Smooth muscle cell (in vitro differentiated cells): ENCODE results near the gene ADNP2. TPM values are rescaled to one million over a fixed set of nuclear protein-coding genes. Genes with fewer than 3 reads are reported as not detected.
"Not testable (repeated sequence)": the region's sequence is repeated elsewhere in the genome, so short reads cannot be mapped to it uniquely, and the experiment has no call there.

Experiments
- DNase-seq: peaks from one replicate; lab custom pipeline; 2025; ENCODE audit not compliant: unreplicated experiment; lab: John Stamatoyannopoulos, UW
- H2AFZ ChIP-seq: fragments of 200-600 bp; sonication (generic); 2 replicates; pipeline ENCODE4 v1.6.0; 2016; ENCODE audit warnings: antibody characterized with exemption, low read depth, mild to moderate bottlenecking
- H3F3A ChIP-seq: fragments of 200-600 bp; sonication (generic); 2 replicates; pipeline ENCODE4 v1.6.0; 2017; ENCODE audit warnings: antibody characterized with exemption, low read depth
- H3K27ac ChIP-seq: fragments of 200-600 bp; sonication (generic); 2 replicates; pipeline ENCODE4 v1.5.1; 2016; ENCODE audit warnings: low read depth, mild to moderate bottlenecking
- H3K27me3 ChIP-seq: fragments of 200-600 bp; sonication (generic); 2 replicates; pipeline ENCODE4 v1.6.1; 2016; ENCODE audit warnings: low read depth, mild to moderate bottlenecking
- H3K36me3 ChIP-seq: fragments of 200-600 bp; sonication (generic); 2 replicates; pipeline ENCODE4 v1.5.1; 2016; ENCODE audit warnings: low read depth
- H3K4me1 ChIP-seq: fragments of 200-600 bp; sonication (generic); 2 replicates; pipeline ENCODE4 v1.5.1; 2016; ENCODE audit warnings: low read depth
- H3K4me2 ChIP-seq: fragments of 200-600 bp; sonication (generic); 2 replicates; pipeline ENCODE4 v1.6.0; 2016; ENCODE audit warnings: mild to moderate bottlenecking
- H3K4me3 ChIP-seq: fragments of 200-600 bp; sonication (generic); 2 replicates; pipeline ENCODE4 v1.5.1; 2016; ENCODE audit warnings: mild to moderate bottlenecking
- H3K79me2 ChIP-seq: fragments of 200-600 bp; sonication (generic); 2 replicates; pipeline ENCODE4 v1.6.0; 2016; ENCODE audit warnings: low read depth, mild to moderate bottlenecking
- H3K9ac ChIP-seq: fragments of 200-600 bp; sonication (generic); 2 replicates; pipeline ENCODE4 v1.6.0; 2016; ENCODE audit warnings: low read depth
- H3K9me3 ChIP-seq: fragments of 200-600 bp; sonication (generic); replicated peaks from 2 replicates; pipeline ENCODE4 v1.5.1; 2016; ENCODE audit warnings: low read depth
- H4K20me1 ChIP-seq: fragments of 200-600 bp; sonication (generic); 2 replicates; pipeline ENCODE4 v1.6.0; 2016; ENCODE audit warnings: low read depth
- CTCF ChIP-seq: fragments of 200-600 bp; sonication (generic); IDR thresholded peaks from 2 replicates; pipeline ENCODE4 v1.5.1; 2017; ENCODE audit warnings: borderline replicate concordance, mild to moderate bottlenecking, antibody characterized with exemption; ENCODE audit not compliant: insufficient read depth, poor library complexity, severe bottlenecking
- WGBS: methylation state at CpG from one replicate; pipeline ENCODE4 v1.1.7; 2016; ENCODE audit warnings: low lambda C conversion rate; 5-methylcytosine and 5-hydroxymethylcytosine counted together
- polyA plus RNA-seq: library from polyadenylated mRNA; unstranded; fragments of >200 nt; fragmentation: Nextera tagmentation; extraction: Ambion mirVana; gene quantifications from 2 replicates; pipeline ENCODE4 v1.2.1, GENCODE V29; 2016
- total RNA-seq: library from RNA; depleted of rRNA; stranded (reverse); fragments of >200 nt; gene quantifications from 2 replicates; pipeline ENCODE4 v1.2.3, GENCODE V29; 2014

ADNP2 gene
- total and polyA plus RNA-seq, 2 experiments from 2014 or later, result 9.1 to 28.3 TPM

DNA sequence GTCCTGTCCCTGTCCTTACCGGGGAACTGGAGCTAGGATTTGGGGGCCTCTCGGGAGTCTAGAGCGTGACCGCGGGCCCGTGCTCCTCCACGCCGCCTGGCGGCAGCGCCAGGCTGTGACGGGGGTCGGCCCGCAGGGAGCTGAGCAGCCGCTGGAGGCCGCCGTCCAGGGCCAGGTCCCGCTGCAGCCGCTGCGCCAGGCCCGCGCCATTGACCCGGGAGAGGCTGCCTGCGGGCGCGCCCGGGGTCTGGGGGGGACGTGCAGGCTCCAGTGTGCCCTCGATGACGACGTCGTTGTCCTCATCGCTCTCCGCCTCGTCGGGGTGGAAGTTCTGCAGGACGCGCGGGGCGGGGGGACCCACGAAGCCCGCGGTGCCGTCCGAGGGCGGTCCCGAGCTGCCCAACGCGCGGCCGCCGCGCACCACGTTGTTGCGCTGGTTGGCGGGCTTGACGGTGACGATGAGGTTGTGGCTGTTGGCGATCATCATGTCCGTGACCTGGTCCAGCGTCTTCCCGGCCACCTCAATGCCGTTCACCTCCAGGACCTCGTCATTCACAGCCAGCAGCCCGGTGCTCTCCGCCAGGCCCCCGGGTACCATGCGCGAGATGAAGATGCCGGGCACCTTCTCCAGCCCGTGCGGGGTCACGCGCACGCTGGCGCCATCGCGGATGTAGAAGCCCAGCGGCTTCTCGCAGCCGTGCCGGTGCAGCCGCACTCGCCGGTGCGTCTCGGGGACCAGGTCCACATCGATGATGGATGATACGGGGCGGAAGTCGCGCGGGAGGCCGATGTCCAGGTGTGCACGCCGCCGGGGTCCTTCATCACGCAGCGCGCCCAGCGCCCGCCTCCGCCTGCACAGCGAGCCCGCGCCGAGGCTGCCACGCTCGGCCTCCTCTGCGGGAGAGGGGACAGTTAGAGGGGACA is 50.9 kb downstream of the ADNP2 start:
- no peaks in the 10 kb centered on the region for H3K4me1 ChIP-seq
- no peak overlapping the region for H3K27ac ChIP-seq
- H3K27me3 ChIP-seq, result no peaks in the 10 kb centered on the region
- no peaks in the 10 kb centered on the region for H3K9me3 ChIP-seq
- no peaks in the 10 kb centered on the region for H3F3A ChIP-seq
- H3K36me3 ChIP-seq, result no peaks in the 10 kb centered on the region
- no peak overlapping the region for H3K4me2 ChIP-seq
- H4K20me1 ChIP-seq, result peaks cover 25% of the 10 kb centered on the region
- H3K9ac ChIP-seq, result no peak overlapping the region
- no peak for TF ChIP-seq CTCF
- 99% methylated on average over 87 of the region's 109 CpGs for WGBS
- DNase-seq, result no peak
- H3K79me2 ChIP-seq, result no peaks in the 10 kb centered on the region
- no peak overlapping the region for H3K4me3 ChIP-seq
- H2AFZ ChIP-seq, result no peak overlapping the region

GRCh38 chr18:80161781-80162417 is 52.8 kb downstream of the ADNP2 start:
- Histone ChIP-seq H3K27me3 (no peaks in the 10 kb centered on the region), H3K36me3 (no peaks in the 10 kb centered on the region), H3K4me3 (no peak overlapping the region), H3K27ac (no peak overlapping the region), H4K20me1 (peaks cover 21% of the 10 kb centered on the region), H2AFZ (no peak overlapping the region), H3K79me2 (no peaks in the 10 kb centered on the region), H3K4me1 (no peaks in the 10 kb centered on the region), H3F3A (no peaks in the 10 kb centered on the region), H3K4me2 (no peak overlapping the region), H3K9me3 (no peaks in the 10 kb centered on the region), H3K9ac (no peak overlapping the region)
- 91% methylated on average over 7 of the region's 7 CpGs for WGBS
- TF ChIP-seq CTCF, result no peak
- DNase-seq, result no peak

GRCh38 chr18:80163183-80163582 is 54.1 kb downstream of the ADNP2 start:
- H3K4me3 ChIP-seq, result no peak overlapping the region
- H3K79me2 ChIP-seq, result no peaks in the 10 kb centered on the region
- H3K4me1 ChIP-seq, result no peaks in the 10 kb centered on the region
- H3K9ac ChIP-seq, result no peak overlapping the region
- H4K20me1 ChIP-seq, result peaks cover 16% of the 10 kb centered on the region
- TF ChIP-seq CTCF, result no peak
- no peak overlapping the region for H3K4me2 ChIP-seq
- no peak overlapping the region for H3K27ac ChIP-seq
- H3K27me3 ChIP-seq, result no peaks in the 10 kb centered on the region
- no peaks in the 10 kb centered on the region for H3K36me3 ChIP-seq
- 99% methylated on average over 7 of the region's 7 CpGs for WGBS
- no peak overlapping the region for H2AFZ ChIP-seq
- no peaks in the 10 kb centered on the region for H3F3A ChIP-seq
- no peak for DNase-seq
- no peaks in the 10 kb centered on the region for H3K9me3 ChIP-seq

DNA sequence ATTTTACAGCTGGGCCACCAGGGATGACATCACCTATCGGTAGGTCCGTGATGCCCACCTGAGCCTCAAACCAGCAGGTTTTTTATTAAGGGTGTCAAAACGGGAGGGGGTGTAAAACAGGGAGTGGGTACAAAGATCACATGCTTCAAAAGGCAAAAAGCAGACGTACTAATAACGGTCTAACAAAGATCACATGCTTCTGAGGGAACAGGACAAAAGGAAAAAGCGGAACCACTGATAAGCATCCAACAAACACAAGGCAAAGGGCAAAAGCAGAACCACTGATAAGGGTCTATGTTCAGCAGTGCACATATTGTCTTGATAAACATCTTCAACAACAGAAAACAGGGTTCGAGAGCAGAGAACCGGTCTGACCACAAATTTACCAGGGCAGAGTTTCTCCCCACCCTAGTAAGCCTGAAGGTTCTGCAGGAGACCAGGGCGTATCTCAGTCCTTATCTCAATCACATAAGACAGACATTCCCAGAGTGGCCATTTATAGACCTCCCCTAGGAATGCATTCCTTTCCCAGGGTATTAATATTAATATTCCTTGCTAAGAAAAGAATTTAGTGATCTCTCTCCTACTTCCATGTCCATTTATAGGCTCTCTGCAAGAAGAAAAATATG is 55.8 kb downstream of the ADNP2 start:
- DNase-seq, H3K9me3 ChIP-seq, H2AFZ ChIP-seq, H3F3A ChIP-seq, H3K4me2 ChIP-seq, H3K4me1 ChIP-seq, H3K27ac ChIP-seq, H3K36me3 ChIP-seq, H3K27me3 ChIP-seq, H3K79me2 ChIP-seq, H3K4me3 ChIP-seq, H3K9ac ChIP-seq: not testable (repeated sequence)
- peaks cover 12% of the 10 kb centered on the region for H4K20me1 ChIP-seq
- 97% methylated on average over 9 of the region's 9 CpGs for WGBS
